HG03108 (cell line): Measurements from ENCODE around the gene TMEM200B.
"Not testable (repeated sequence)": the region's sequence is repeated elsewhere in the genome, so short reads cannot be mapped to it uniquely, and the experiment has no call there.

ENCODE experiments used
- ATAC-seq: cut with Tn5 transposase; IDR thresholded peaks from one replicate; pipeline ENCODE4 v1.9.1; 2021; ENCODE audit warnings: moderate library complexity; ENCODE audit not compliant: unreplicated experiment

TMEM200B gene

GRCh38 chr1:29136391-29136915 is 12.8 kb upstream of the TMEM200B start:
- ATAC-seq, result no peak

GRCh38 chr1:29134695-29135028 is 11.0 kb upstream of the TMEM200B start:
- ATAC-seq, result no peak

GRCh38 chr1:29133861-29134694 is 10.4 kb upstream of the TMEM200B start:
- no peak for ATAC-seq

GRCh38 chr1:29131056-29131455 is 7.4 kb upstream of the TMEM200B start:
- ATAC-seq, result not testable (repeated sequence)

- no peak for ATAC-seq
Measured at GRCh38 chr1:29129916-29130315, 6.2 kb upstream of the TMEM200B start.

GRCh38 chr1:29128739-29129138 is 5.0 kb upstream of the TMEM200B start:
- ATAC-seq, result no peak

GRCh38 chr1:29126198-29126597 is 2.5 kb upstream of the TMEM200B start:
- no peak for ATAC-seq

GRCh38 chr1:29125788-29126187 is 2.1 kb upstream of the TMEM200B start:
- no peak for ATAC-seq

GRCh38 chr1:29125237-29125641 is 1.5 kb upstream of the TMEM200B start:
- ATAC-seq, result no peak

- no peak for ATAC-seq
Measured at GRCh38 chr1:29124366-29125236, 898 bp upstream of the TMEM200B start.

- ATAC-seq, result no peak
Measured at GRCh38 chr1:29123053-29123886, 433 bp downstream of the TMEM200B start.

GRCh38 chr1:29122682-29123052 is 1.0 kb downstream of the TMEM200B start:
- no peak for ATAC-seq

GRCh38 chr1:29121936-29122681 is 1.6 kb downstream of the TMEM200B start:
- no peak for ATAC-seq

- no peak for ATAC-seq
Measured at GRCh38 chr1:29121516-29121935, 2.2 kb downstream of the TMEM200B start.

- no peak for ATAC-seq
Measured at GRCh38 chr1:29120947-29121485, 2.7 kb downstream of the TMEM200B start.

- ATAC-seq, result no peak
Measured at GRCh38 chr1:29120367-29120766, 3.3 kb downstream of the TMEM200B start.

GRCh38 chr1:29119121-29119929 is 4.4 kb downstream of the TMEM200B start:
- ATAC-seq, result no peak

- no peak for ATAC-seq
Measured at GRCh38 chr1:29117381-29117780, 6.3 kb downstream of the TMEM200B start.

- no peak for ATAC-seq
Measured at GRCh38 chr1:29114654-29115053, 9.0 kb downstream of the TMEM200B start.
